CD4-positive, alpha-beta T cell treated with Interleukin-4 for 1 hour (primary cell): ENCODE measurements around the gene PDK3.

Experiments used
- DNase-seq, 2 donors: peaks; one replicate each; pipeline ENCODE4 v3.0.0-alpha.2; 2020 to 2022

PDK3 gene

GRCh38 chrX:24464836-24465531 is at the start of gene PDK3:
Gene PDK3, plus strand, starts transcription at chrX:24465286. Its CDS starts 170 bp downstream, at chrX:24465456.
- peak; percentile 90 to 91 for DNase-seq

DNA sequence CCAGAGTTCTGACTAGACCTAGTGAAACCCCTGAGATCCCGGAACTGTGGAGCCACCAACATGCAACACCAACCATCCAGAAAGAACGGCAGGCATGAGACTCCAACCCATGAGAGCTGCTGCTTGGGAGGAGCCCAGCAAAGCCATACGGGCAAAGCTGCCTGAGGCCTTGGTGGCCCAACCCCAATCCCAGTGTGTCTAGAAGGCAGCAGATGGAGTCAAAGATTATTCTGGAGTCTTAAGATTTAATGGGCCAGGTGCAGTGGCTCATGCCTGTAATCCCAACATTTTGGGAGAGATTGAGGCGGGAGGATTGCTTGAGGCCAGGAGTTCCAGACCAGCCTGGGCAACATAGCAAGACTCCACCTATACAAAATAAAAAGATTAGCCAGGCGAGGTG is 49.2 kb upstream of the PDK3 start:
- DNase-seq = no peak

GRCh38 chrX:24423960-24424359 is 41.1 kb upstream of the PDK3 start:
- no peak for DNase-seq

DNA sequence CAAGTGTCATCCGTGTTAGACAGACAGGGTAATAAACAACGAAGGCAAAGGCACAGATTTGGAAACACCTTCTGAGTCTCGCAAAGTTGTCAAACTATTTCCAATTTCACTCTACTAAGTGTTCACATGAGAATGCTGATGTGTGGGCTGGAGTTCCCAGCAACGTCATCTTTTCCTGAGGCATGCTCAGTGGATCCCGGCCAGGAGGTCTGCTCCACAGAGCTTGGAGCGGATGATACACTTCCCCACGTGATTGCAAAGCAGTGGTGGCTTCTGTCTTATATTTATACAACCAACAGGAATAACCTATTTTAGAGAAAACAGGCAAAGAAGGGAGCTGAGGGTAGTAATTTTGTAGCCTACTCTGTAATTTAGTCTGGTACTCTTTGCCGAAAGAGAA is 40.1 kb upstream of the PDK3 start:
- DNase-seq = no peak

GRCh38 chrX:24425806-24426205 is 39.3 kb upstream of the PDK3 start:
- no peak for DNase-seq

- peak in 1 of 2 donors; percentile 50 for DNase-seq
Measured at GRCh38 chrX:24426340-24426913, 38.7 kb upstream of the PDK3 start.

DNA sequence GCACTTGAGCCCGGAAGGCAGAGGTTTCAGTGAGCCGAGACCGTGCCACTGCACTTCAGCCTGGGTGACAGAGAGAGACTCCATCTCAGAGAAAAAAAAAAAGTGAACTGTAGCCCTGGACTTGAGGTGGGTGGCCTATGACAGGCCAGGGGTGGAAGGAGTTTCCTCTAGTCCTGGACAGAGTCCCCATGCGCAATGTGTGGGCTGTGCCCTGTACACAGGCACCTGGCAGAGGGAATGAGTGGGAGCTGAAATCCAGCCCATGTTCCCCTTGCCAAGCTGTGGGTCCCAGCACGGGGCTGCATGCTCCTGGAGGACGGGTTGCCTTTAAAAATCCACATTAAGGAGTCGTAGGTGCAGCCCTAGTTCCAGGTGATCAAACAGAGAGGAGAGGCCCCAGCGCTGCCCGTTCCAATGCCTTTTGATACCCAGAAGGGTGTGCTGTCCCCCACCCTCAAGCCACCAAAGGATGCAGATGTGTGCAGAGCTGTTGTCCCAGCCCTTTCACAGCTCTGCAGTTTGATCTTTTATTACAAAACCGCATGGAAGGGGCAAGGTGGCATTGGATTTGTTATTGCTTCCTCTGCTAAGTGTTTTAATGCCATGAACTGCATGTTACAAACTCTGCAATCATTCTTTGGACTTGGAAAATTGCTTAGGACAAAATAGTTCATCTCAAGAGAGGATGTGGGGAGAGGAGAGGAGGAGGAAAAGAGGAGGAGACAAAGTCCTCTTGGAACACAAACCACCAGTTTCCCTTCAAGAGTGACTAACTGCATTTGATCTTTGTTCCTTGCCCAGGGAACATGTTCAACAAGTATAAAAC is 38.0 kb upstream of the PDK3 start:
- DNase-seq = no peak

- DNase-seq = no peak
Measured at GRCh38 chrX:24427747-24428019, 37.4 kb upstream of the PDK3 start.

- DNase-seq = no peak
Measured at GRCh38 chrX:24428516-24428915, 36.6 kb upstream of the PDK3 start.

- peak in 1 of 2 donors; percentile 6 for DNase-seq
Measured at GRCh38 chrX:24435060-24435459, 30.0 kb upstream of the PDK3 start.

GRCh38 chrX:24443918-24444317 is 21.2 kb upstream of the PDK3 start:
- DNase-seq = no peak

- no peak for DNase-seq
Measured at GRCh38 chrX:24444645-24445044, 20.4 kb upstream of the PDK3 start.

DNA sequence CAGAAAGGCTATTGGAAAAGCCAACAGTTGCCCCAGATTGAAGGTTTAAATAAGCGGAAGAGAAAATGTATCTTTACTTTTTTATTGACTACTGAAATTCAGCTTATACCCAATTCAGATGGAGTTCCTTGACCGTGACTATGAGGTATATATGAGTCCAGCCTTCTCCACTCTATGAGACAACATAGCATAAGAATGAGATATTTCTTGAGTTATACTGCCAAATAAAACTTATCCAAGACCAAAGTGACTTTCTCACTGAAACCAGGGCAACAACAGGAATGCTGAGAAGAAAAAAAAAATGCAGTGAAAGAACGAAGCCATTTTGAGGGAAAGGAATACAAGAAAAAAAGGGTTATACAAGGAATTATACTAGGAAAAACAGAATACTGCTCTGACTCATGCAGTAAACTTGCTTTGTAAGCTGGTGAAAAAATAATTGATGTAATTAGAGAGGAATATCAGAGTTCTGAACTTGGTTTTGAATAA is 16.3 kb upstream of the PDK3 start:
- no peak for DNase-seq

DNA sequence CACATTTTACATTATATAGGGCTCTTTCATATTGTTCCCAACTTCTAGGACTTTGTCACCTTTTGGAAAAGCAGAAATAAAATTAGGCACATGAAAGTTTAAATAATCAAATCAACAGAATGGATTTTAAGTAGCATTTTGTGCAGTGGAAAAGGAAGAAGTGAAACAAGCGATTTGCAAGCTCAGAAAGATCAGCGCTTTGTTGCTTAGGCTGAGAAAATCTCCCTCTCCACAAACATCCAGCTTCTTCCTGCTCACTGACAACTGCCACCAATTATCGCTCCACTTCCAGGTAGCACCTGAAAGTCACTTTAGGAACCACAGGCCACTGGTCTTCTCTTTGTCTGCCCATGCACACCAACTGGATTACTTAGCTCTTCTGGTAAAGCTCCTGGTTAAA is 2.0 kb upstream of the PDK3 start:
- no peak for DNase-seq

DNA sequence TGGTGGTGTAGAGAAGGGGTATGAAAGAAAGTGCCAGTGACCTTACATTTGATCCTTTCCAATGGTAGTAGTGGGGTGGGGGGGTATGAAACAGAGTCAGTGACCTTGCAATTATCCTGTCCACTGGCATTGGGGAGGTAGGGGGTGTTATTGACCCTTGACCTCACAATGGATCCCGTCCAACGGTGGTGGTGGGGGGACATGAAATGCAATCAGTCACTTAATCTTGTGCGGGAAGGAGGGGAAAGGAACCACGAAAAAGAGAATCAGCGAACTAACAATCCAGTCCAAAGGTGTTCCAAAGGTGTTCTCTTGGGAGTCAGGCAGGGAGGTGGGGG is 619 bp upstream of the PDK3 start:
- DNase-seq = no peak

DNA sequence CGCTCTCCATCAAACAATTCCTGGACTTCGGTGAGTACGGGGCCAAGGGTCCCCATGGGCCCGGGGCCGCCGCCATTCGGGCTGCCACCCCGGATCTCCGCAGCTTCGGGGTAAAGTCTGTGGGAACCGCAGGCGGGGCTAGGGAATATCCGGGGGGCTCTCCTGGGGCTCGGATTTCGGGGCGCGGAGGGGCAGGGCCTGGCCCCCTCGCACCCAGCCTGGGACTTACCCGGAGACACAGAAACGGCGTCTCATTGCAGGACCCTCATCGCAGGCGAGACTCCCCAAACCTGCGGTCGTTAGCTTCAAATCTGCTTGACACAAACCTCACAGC is 413 bp downstream of the PDK3 start:
- DNase-seq = peak; percentile 11 to 37

GRCh38 chrX:24466025-24466424 is 939 bp downstream of the PDK3 start:
- no peak for DNase-seq

GRCh38 chrX:24468245-24468644 is 3.2 kb downstream of the PDK3 start:
- DNase-seq = no peak

- DNase-seq = no peak
Measured at GRCh38 chrX:24471808-24472207, 6.7 kb downstream of the PDK3 start.

DNA sequence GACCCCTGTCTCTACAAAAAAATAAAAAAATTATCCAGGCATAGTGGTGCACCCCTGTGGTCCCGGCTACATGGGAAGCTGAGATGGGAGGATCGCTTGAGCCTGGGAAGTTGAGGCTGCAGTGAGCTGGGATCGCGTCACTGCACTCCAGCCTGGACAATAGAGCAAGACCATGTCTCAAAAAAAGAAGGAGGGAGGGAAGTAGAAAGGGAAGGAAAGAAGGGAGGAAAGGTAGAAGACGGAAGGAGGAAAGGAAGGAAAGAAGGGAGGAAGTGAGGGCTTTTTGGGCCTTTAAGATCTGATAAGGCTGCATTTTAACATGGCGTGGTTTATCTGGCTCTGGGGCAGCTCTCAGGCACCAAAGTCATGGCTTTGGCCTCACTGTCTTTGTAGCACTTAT is 10.4 kb downstream of the PDK3 start:
- no peak for DNase-seq

DNA sequence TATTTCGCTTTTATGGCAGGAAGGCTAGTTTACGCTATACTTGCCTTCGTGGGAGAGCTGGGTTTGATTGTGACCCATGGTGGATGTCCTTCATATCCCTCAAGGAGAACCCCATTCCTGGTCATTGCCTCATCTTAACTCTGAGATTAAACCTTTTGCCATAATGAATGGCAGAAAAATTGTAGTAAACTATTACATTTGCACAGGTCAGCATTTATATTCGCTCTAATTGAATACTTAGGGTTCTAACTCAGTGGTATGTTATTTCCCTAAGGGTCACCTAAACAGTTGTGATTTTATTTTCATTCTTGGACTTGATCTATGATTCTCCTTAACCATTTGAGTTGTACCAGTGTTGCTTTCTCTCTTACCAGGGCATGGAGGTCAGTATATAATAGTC is 13.4 kb downstream of the PDK3 start:
- no peak for DNase-seq

DNA sequence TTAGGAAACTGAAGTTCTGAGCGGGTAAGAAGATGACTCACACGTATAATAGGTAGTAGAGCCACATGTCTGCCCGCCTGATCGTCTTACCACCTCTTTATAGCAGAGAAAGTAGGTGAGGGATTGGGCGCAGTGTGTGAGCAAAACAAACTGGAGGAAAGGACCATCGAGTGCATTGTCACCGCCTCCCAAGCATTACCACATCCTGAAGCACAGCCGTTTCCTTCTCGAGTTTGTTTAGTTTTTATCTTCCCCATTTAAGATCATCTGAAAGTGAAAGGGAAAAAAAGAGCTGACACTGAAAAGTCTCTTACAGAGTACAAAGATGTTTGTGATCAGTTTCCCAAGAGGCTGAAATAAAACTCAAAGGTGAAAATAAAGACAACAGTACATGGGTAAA is 14.8 kb downstream of the PDK3 start:
- peak; percentile 87 to 89 for DNase-seq

DNA sequence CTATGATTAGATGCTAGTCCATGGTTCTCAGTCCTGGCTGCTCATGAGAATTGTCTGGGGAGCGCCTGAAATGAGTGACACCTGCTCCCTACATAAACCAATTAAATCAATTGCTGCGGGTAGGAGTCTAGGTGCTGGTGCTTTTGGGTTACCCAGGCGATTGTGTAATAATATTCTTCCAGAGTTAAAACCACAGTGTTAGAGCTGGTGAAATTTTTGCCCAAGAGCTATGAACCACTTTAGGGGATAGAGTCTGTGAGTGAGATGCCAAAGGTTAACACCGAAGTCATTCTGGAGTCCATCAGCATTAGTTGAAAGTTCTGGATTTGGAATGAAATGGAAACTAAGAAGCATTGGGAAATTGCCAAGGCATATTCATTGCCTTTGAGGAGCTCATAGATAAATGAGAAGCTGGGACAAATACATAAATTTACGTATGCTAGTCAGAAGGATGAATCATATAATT is 15.3 kb downstream of the PDK3 start:
- peak; percentile 29 to 58 for DNase-seq

GRCh38 chrX:24482823-24483415 is 17.8 kb downstream of the PDK3 start:
- no peak for DNase-seq
